Endothelial cell of umbilical vein (primary cell): Measurements from ENCODE around the gene MAP1B. TPM values are rescaled to one million over a fixed set of nuclear protein-coding genes. Genes with fewer than 3 reads are reported as not detected.

Experiments used
- BruUV-seq: library from RNA; stranded (reverse); fragments of 400-500 nt; replicated peaks from 2 replicates; lab custom pipeline; 2021; lab: Mats Ljungman, UMichigan
- CTCF ChIA-PET: fragments of 300-600, 350-600 bp; sonication (Branson Sonifier 250); formaldehyde crosslinking; loops from one replicate; lab custom pipeline; 2021; ENCODE audit warnings: antibody characterized with exemption, inconsistent platforms; lab: Charles Lee
- POLR2A ChIA-PET: fragments of 300-600, 350-600 bp; sonication (Branson Sonifier 250); formaldehyde crosslinking; loops from one replicate; lab custom pipeline; 2021; ENCODE audit warnings: antibody characterized with exemption, inconsistent platforms; lab: Charles Lee
- DNase-seq: peaks from one replicate; pipeline ENCODE4 v3.0.0-alpha.2; 2011; ENCODE audit warnings: low read depth, low spot score
- FAIRE-seq: peaks from 2 replicates; lab custom pipeline; 2011; peaks lifted over from hg19 to GRCh38; lab: Jason Lieb, UNC
- H2AFZ ChIP-seq: 2 replicates; pipeline ENCODE4 v1.6.0; 2012; ENCODE audit warnings: low read depth, low read length, control low read depth, inconsistent platforms
- H3K27ac ChIP-seq: 2 replicates; pipeline ENCODE4 v1.5.1; 2011; ENCODE audit warnings: low read depth, mild to moderate bottlenecking, control low read depth, low read length, moderate library complexity; ENCODE audit not compliant: insufficient read depth
- H3K27me3 ChIP-seq, 2 experiments: 2 replicates each; pipeline versions ENCODE4 v1.6.0 to v1.6.1; 2011; ENCODE audit warnings: low read length in 2 of 2, mixed read lengths in 1 of 2; ENCODE audit not compliant: control insufficient read depth in 2 of 2, insufficient read depth in 2 of 2
- H3K36me3 ChIP-seq, 2 experiments: 2 replicates in 1 of 2; 3 replicates in 1 of 2; pipeline ENCODE4 v1.5.1; 2011; ENCODE audit warnings: low read length in 2 of 2, mild to moderate bottlenecking in 1 of 2, moderate library complexity in 1 of 2; ENCODE audit not compliant: control insufficient read depth in 2 of 2, insufficient read depth in 2 of 2; ENCODE audit errors: extremely low read depth in 1 of 2
- H3K4me1 ChIP-seq: 3 replicates; pipeline ENCODE4 v1.5.1; 2011; ENCODE audit warnings: mild to moderate bottlenecking, low read length; ENCODE audit not compliant: control insufficient read depth, insufficient read depth; ENCODE audit errors: extremely low read depth
- H3K4me2 ChIP-seq: 2 replicates; pipeline ENCODE4 v1.6.1; 2011; ENCODE audit warnings: low read length, control low read depth, mixed read lengths; ENCODE audit not compliant: insufficient read depth
- H3K4me3 ChIP-seq, 3 experiments: fragments of 200-600 bp in 1 of 3; sonication (generic), shearing (Covaris generic) in 1 of 3; replicated peaks in 1 of 3; 2 replicates each; pipeline ENCODE4 v1.5.1; 2011 to 2016; ENCODE audit warnings: control low read depth in 3 of 3, low read length in 3 of 3, mild to moderate bottlenecking in 2 of 3, inconsistent platforms in 1 of 3, low read depth in 1 of 3, moderate library complexity in 1 of 3; ENCODE audit not compliant: insufficient read depth in 1 of 3
- H3K79me2 ChIP-seq: 2 replicates; pipeline ENCODE4 v1.6.0; 2012; ENCODE audit warnings: low read length, inconsistent platforms; ENCODE audit not compliant: control insufficient read depth, insufficient read depth
- H3K9ac ChIP-seq: replicated peaks from 2 replicates; pipeline ENCODE3; 2011; ENCODE audit warnings: low read length, control low read depth; ENCODE audit not compliant: insufficient read depth; ENCODE audit errors: extremely low read depth
- H3K9me1 ChIP-seq: replicated peaks from 3 replicates; pipeline ENCODE4 v1.6.0; 2011; ENCODE audit warnings: mild to moderate bottlenecking, low read length; ENCODE audit not compliant: control insufficient read depth, insufficient read depth; ENCODE audit errors: extremely low read depth
- H3K9me3 ChIP-seq: replicated peaks from 2 replicates; pipeline ENCODE4 v1.5.1; 2012; ENCODE audit warnings: low read length, inconsistent platforms; ENCODE audit not compliant: control insufficient read depth, insufficient read depth
- H4K20me1 ChIP-seq: replicated peaks from 2 replicates; pipeline ENCODE3; 2011; ENCODE audit warnings: mild to moderate bottlenecking, low read length; ENCODE audit not compliant: control insufficient read depth, insufficient read depth; ENCODE audit errors: extremely low read depth
- EZH2 ChIP-seq: IDR thresholded peaks from 2 replicates; pipeline ENCODE4 v1.6.1; 2012; ENCODE audit warnings: borderline replicate concordance, low read depth, mild to moderate bottlenecking, moderate library complexity, low read length, inconsistent platforms; ENCODE audit not compliant: severe bottlenecking
- FOS ChIP-seq: IDR thresholded peaks from 2 replicates; pipeline ENCODE4 v1.6.1; 2011; ENCODE audit warnings: mild to moderate bottlenecking, low read length, moderate library complexity, borderline replicate concordance; ENCODE audit not compliant: insufficient read depth
- GATA2 ChIP-seq: IDR thresholded peaks from 2 replicates; pipeline ENCODE4 v1.7.0; 2011; ENCODE audit warnings: low read depth, mild to moderate bottlenecking, moderate library complexity, mixed read lengths, low read length; ENCODE audit not compliant: insufficient read length, insufficient read depth
- JUN ChIP-seq: IDR thresholded peaks from 2 replicates; pipeline ENCODE4 v1.6.1; 2011; ENCODE audit warnings: borderline replicate concordance, low read depth; ENCODE audit not compliant: insufficient read length, insufficient read depth
- MAX ChIP-seq: IDR thresholded peaks from 2 replicates; pipeline ENCODE4 v1.6.1; 2011; ENCODE audit not compliant: insufficient read depth, insufficient read length
- MYC ChIP-seq: IDR thresholded peaks from one replicate; pipeline ENCODE4 v1.6.1; 2011; ENCODE audit warnings: mild to moderate bottlenecking, low read depth, low read length
- POLR2A ChIP-seq: IDR thresholded peaks from 2 replicates; pipeline ENCODE4 v1.6.1; 2012; ENCODE audit warnings: low read depth, mild to moderate bottlenecking, control low read depth, low read length
- POLR2AphosphoS5 ChIP-seq: IDR thresholded peaks from 2 replicates; pipeline ENCODE4 v1.6.1; 2012; ENCODE audit warnings: low read depth, mild to moderate bottlenecking, control low read depth, low read length, moderate library complexity; ENCODE audit not compliant: insufficient read depth
- dilution Hi-C: fragments of 300-500 bp; cut with MboI; formaldehyde crosslinking; loops from one replicate; pipeline ENCODE4 v1.15.0; 2019; ENCODE audit warnings: low sequenced_read_pairs; ENCODE audit not compliant: extremely low pct_ligation_motif_present
- intact Hi-C: fragments of 100-400 bp; cut with micrococcal nuclease; formaldehyde crosslinking; loops from one replicate; pipeline ENCODE4 v1.10.0; 2022
- polyA plus RNA-seq, 4 experiments: library from polyadenylated mRNA; depleted of rRNA in 3 of 4; stranded (reverse) in 3 of 4; unstranded in 1 of 4; fragments of >200 nt; gene quantifications; 2 replicates each; pipeline versions ENCODE4 v1.2.1 to v1.2.3, GENCODE V29; 2011 to 2012; ENCODE audit warnings: missing spikeins in 1 of 4
- total RNA-seq: library from RNA; stranded (reverse); gene quantifications from 2 replicates; pipeline ENCODE4 v1.2.3, GENCODE V29; 2021
- TF ChIP-seq, protein P1 (sequence below), 2 donors: IDR thresholded peaks; 1 replicate in 1 of 2; 2 replicates in 1 of 2; pipeline ENCODE4 v1.5.1; 2011; ENCODE audit warnings: low read length in 2 of 2, mild to moderate bottlenecking in 2 of 2, moderate library complexity in 2 of 2, control low read depth in 1 of 2, inconsistent platforms in 1 of 2, low read depth in 1 of 2; ENCODE audit not compliant: insufficient read depth in 1 of 2; ENCODE audit errors: extremely low read depth in 1 of 2

Gene MAP1B
- total and polyA plus RNA-seq, 2 donors (not counting 3 experiments of a cell fraction or from before 2014, with no cell fraction given), result 55.9 to 263 TPM

GRCh38 chr5:72121052-72121779 is 13.9 kb downstream of the MAP1B start:
- dilution Hi-C loops (no loop called here), intact Hi-C loops (no loop called here)
- Histone ChIP-seq H3K9me1 (no peaks in the 10 kb centered on the region), H3K9me3 (no peaks in the 10 kb centered on the region), H3K4me3 (no peak overlapping the region), H3K4me1 (no peaks in the 10 kb centered on the region), H4K20me1 (no peaks in the 10 kb centered on the region), H3K4me2 (no peak overlapping the region), H3K9ac (no peak overlapping the region), H3K27ac (no peak overlapping the region), H3K36me3 (peaks cover 23 to 33% of the 10 kb centered on the region in 2 experiments), H3K27me3 (no peaks in the 10 kb centered on the region), H2AFZ (no peak overlapping the region), H3K79me2 (peaks cover 92% of the 10 kb centered on the region)
- POLR2A ChIA-PET, result no interaction called here
- BruUV-seq, result no TSS peak
- CTCF ChIA-PET, result no interaction called here
- TF ChIP-seq EZH2, result no peak
- no peak for TF ChIP-seq GATA2
- TF ChIP-seq, protein P1, sequence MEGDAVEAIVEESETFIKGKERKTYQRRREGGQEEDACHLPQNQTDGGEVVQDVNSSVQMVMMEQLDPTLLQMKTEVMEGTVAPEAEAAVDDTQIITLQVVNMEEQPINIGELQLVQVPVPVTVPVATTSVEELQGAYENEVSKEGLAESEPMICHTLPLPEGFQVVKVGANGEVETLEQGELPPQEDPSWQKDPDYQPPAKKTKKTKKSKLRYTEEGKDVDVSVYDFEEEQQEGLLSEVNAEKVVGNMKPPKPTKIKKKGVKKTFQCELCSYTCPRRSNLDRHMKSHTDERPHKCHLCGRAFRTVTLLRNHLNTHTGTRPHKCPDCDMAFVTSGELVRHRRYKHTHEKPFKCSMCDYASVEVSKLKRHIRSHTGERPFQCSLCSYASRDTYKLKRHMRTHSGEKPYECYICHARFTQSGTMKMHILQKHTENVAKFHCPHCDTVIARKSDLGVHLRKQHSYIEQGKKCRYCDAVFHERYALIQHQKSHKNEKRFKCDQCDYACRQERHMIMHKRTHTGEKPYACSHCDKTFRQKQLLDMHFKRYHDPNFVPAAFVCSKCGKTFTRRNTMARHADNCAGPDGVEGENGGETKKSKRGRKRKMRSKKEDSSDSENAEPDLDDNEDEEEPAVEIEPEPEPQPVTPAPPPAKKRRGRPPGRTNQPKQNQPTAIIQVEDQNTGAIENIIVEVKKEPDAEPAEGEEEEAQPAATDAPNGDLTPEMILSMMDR (IDR thresholded peaks at IDR 0.05; ENCODE audit: extremely low read depth in 1 of 2, insufficient read depth in 1 of 2, low read depth in 1 of 2, low read length in 2 of 2), result no peak
- no peak for TF ChIP-seq MAX
- TF ChIP-seq FOS, result no peak
- no peak for TF ChIP-seq JUN
- no peak for TF ChIP-seq POLR2A
- TF ChIP-seq POLR2AphosphoS5, result no peak
- no peak for TF ChIP-seq MYC
- FAIRE-seq, result no peak
- DNase-seq, result no peak
